GM18508 (cell line): ENCODE data around the gene MAP2.

Experiments
- ATAC-seq: cut with Tn5 transposase; IDR thresholded peaks from one replicate; pipeline ENCODE4 v1.9.1; 2021; ENCODE audit warnings: moderate number of reproducible peaks; ENCODE audit not compliant: insufficient read depth, unreplicated experiment

Gene MAP2

DNA sequence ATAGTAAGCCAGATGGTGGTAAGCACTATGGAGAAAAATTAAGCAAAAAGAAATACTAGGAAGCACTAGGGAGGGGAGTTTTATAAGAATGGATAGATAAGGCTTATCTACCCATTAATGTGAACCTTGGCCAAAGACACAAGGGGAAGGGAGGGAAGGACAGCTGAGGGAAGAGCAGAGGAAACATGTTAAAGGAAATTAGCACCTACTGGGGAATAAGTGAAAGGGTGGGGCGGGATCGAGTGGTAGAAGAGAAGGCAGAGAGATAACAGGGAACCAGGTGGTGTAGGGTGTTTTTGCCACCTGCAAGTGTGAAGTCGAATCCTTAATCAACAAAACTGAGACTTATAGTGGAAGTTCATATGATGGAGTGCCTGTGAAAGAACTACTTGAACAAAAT is 349.5 kb downstream of the MAP2 start:
- no peak for ATAC-seq
